ENCODE data around the gene CDC45. TPM values are rescaled to one million over a fixed set of nuclear protein-coding genes. Genes with fewer than 3 reads are reported as not detected.
"Not testable (repeated sequence)": the region's sequence is repeated elsewhere in the genome, so short reads cannot be mapped to it uniquely, and the experiment has no call there.

Gene CDC45
- total RNA-seq, 1 donor, result 22.9 TPM

GRCh38 chr22:19547620-19548019 is 67.9 kb downstream of the CDC45 start:
- TF ChIP-seq CTCF (IDR thresholded peaks at IDR 0.05; ENCODE audit: insufficient read depth, low read length), result no peak
- no peak for DNase-seq (ENCODE audit: low read depth)
- H3K4me3 ChIP-seq (ENCODE audit: low read depth, low read length), result no peak overlapping the region

- not testable (repeated sequence) for DNase-seq (ENCODE audit: low read depth); H3K4me3 ChIP-seq (ENCODE audit: low read depth, low read length)
These were observed 68.7 kb downstream of the CDC45 start for GRCh38 chr22:19548427-19548826.

- no peak for DNase-seq (ENCODE audit: low read depth)
- no peak for TF ChIP-seq CTCF (IDR thresholded peaks at IDR 0.05; ENCODE audit: insufficient read depth, low read length)
- H3K4me3 ChIP-seq (ENCODE audit: low read depth, low read length), result no peak overlapping the region
These were observed 69.2 kb downstream of the CDC45 start for GRCh38 chr22:19548964-19549363.

- H3K4me3 ChIP-seq (ENCODE audit: low read depth, low read length), result no peak overlapping the region
- no peak for DNase-seq (ENCODE audit: low read depth)
- TF ChIP-seq CTCF (IDR thresholded peaks at IDR 0.05; ENCODE audit: insufficient read depth, low read length), result no peak
These were observed 69.7 kb downstream of the CDC45 start for GRCh38 chr22:19549428-19549827.

GRCh38 chr22:19550382-19550781 is 70.7 kb downstream of the CDC45 start:
- TF ChIP-seq CTCF (IDR thresholded peaks at IDR 0.05; ENCODE audit: insufficient read depth, low read length), result no peak
- H3K4me3 ChIP-seq (ENCODE audit: low read depth, low read length), result no peak overlapping the region
- DNase-seq (ENCODE audit: low read depth), result no peak

- DNase-seq (ENCODE audit: low read depth), result no peak
- TF ChIP-seq CTCF (IDR thresholded peaks at IDR 0.05; ENCODE audit: insufficient read depth, low read length), result no peak
- H3K4me3 ChIP-seq (ENCODE audit: low read depth, low read length), result no peak overlapping the region
These were observed 73.5 kb downstream of the CDC45 start for GRCh38 chr22:19553201-19553600.

- TF ChIP-seq CTCF (IDR thresholded peaks at IDR 0.05; ENCODE audit: insufficient read depth, low read length), result peak; percentile 23
- DNase-seq (ENCODE audit: low read depth), result peak; percentile 19
- H3K4me3 ChIP-seq (ENCODE audit: low read depth, low read length), result no peak overlapping the region
These were observed 75.2 kb downstream of the CDC45 start for GRCh38 chr22:19554834-19555404.
